H1 (cell line): ENCODE data around the gene MCF2L2.

Source experiments
- BCL11A ChIP-seq, 2 experiments: IDR thresholded peaks; one replicate each; pipeline ENCODE4 v1.6.1; 2011; ENCODE audit warnings: low read depth in 2 of 2, low read length in 2 of 2, mild to moderate bottlenecking in 2 of 2
- BRCA1 ChIP-seq: IDR thresholded peaks from 2 replicates; pipeline ENCODE4 v1.6.1; 2012; ENCODE audit warnings: low read depth, low read length, improper control_type of control experiment
- EZH2 ChIP-seq: fragments of 200-600 bp; sonication (generic); IDR thresholded peaks from 2 replicates; pipeline ENCODE4 v1.7.1; 2012; ENCODE audit warnings: low read depth, mild to moderate bottlenecking, moderate library complexity, low read length, inconsistent platforms; ENCODE audit not compliant: severe bottlenecking
- PHF8 ChIP-seq: fragments of 200-600 bp; sonication (generic); conservative IDR thresholded peaks from 2 replicates; pipeline ENCODE4 v1.7.1; 2012; ENCODE audit warnings: low read depth, mild to moderate bottlenecking, inconsistent platforms, low read length, moderate library complexity
- POLR2A ChIP-seq, 2 experiments: IDR thresholded peaks; 1 replicate in 1 of 2; 2 replicates in 1 of 2; pipeline ENCODE4 v1.6.1; 2011; ENCODE audit warnings: low read depth in 2 of 2, low read length in 2 of 2, mild to moderate bottlenecking in 2 of 2; ENCODE audit errors: control extremely low read depth in 1 of 2
- RFX5 ChIP-seq: IDR thresholded peaks from 2 replicates; pipeline ENCODE4 v1.6.1; 2011; ENCODE audit warnings: low read depth, low read length, improper control_type of control experiment, borderline replicate concordance
- TAF1 ChIP-seq: IDR thresholded peaks from 2 replicates; pipeline ENCODE4 v1.6.1; 2011; ENCODE audit warnings: mild to moderate bottlenecking, low read depth, low read length
- YY1 ChIP-seq: IDR thresholded peaks from 2 replicates; pipeline ENCODE4 v1.6.1; 2011; ENCODE audit warnings: low read depth, mild to moderate bottlenecking, low read length
- TF ChIP-seq, protein P1 (sequence below), 3 experiments: IDR thresholded peaks; 1 replicate in 2 of 3; 2 replicates in 1 of 3; pipeline versions ENCODE4 v1.5.1 to v1.6.1; 2011; ENCODE audit warnings: low read length in 3 of 3, mild to moderate bottlenecking in 3 of 3, inconsistent platforms in 2 of 3, low read depth in 1 of 3, moderate library complexity in 1 of 3; ENCODE audit not compliant: insufficient read depth in 1 of 3; ENCODE audit errors: control extremely low read depth in 1 of 3
- TF ChIP-seq, protein P2 (sequence below): IDR thresholded peaks from 2 replicates; pipeline ENCODE4 v1.6.1; 2012; ENCODE audit warnings: inconsistent platforms

DNA sequence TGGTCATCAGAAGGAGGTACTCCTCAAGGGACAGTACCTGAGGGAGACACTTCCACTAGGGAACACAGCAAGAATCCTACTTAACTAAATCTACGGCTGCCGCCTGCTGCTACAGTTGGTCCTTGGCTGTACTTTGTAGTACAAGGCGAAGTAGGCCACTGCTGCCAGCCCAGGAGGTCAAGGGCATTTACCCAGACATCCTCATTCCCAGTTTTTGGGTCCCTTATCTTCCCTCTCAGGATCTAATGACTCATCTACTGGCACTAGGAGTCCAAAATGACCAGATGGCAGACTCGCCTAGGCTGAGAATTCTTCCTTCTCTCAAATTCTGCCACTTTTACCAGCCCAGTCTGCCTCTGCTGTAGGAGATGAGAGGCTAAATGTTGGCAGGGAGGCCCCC is 238.8 kb downstream of the MCF2L2 start:
- TF ChIP-seq RFX5 (no peak), TAF1 (no peak), EZH2 (no peak), BRCA1 (no peak), YY1 (no peak), POLR2A (IDR thresholded peaks at IDR 0.05; ENCODE audit: control extremely low read depth in 1 of 2, low read depth in 2 of 2, low read length in 2 of 2) (no peak), BCL11A (IDR thresholded peaks at IDR 0.05; ENCODE audit: low read depth in 2 of 2, low read length in 2 of 2) (no peak), PHF8 (no peak)
- TF ChIP-seq, protein P1, sequence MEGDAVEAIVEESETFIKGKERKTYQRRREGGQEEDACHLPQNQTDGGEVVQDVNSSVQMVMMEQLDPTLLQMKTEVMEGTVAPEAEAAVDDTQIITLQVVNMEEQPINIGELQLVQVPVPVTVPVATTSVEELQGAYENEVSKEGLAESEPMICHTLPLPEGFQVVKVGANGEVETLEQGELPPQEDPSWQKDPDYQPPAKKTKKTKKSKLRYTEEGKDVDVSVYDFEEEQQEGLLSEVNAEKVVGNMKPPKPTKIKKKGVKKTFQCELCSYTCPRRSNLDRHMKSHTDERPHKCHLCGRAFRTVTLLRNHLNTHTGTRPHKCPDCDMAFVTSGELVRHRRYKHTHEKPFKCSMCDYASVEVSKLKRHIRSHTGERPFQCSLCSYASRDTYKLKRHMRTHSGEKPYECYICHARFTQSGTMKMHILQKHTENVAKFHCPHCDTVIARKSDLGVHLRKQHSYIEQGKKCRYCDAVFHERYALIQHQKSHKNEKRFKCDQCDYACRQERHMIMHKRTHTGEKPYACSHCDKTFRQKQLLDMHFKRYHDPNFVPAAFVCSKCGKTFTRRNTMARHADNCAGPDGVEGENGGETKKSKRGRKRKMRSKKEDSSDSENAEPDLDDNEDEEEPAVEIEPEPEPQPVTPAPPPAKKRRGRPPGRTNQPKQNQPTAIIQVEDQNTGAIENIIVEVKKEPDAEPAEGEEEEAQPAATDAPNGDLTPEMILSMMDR (IDR thresholded peaks at IDR 0.05; ENCODE audit: control extremely low read depth in 1 of 3, insufficient read depth in 1 of 3, low read depth in 1 of 3, low read length in 3 of 3) = no peak
- TF ChIP-seq, protein P2, sequence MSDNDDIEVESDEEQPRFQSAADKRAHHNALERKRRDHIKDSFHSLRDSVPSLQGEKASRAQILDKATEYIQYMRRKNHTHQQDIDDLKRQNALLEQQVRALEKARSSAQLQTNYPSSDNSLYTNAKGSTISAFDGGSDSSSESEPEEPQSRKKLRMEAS = no peak
